ENCODE results near the gene ALDH1L1.

ALDH1L1 gene

DNA sequence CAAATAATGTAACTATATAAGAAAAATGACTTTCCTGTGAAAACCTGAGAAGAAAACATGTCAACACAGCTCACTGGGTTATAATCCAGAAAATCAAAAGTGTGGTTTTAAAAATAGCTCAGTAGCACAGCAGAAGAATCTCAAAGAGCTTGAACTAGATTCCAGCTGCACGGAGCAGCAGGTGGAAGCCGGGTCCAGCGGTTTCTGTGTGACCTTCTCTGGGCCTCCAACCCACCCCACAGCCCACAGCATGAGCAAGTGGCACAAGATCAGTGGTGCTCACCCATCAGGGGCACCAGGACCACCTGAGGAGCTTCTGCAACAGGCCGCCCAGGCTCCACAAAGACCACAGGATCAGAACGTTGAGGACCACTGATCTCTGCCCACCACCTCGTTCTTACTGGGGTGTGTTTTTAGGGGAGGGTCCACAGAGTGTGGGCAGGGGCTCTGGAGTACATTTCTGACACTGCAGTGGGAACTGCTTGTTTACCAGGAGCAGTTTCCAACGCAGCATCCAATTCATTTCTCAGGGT, 119.7 kb downstream of the ALDH1L1 start:
- Histone ChIP-seq H3K9me3 (ENCODE audit: control extremely low read depth in 1 of 5, control insufficient read depth in 4 of 5, insufficient read depth in 2 of 5, low read depth in 1 of 5, low read length in 4 of 5) (no peaks in the 10 kb centered on the region), H3K27ac (ENCODE audit: insufficient read depth in 1 of 2, low read depth in 1 of 2, low read length in 2 of 2, poor library complexity in 1 of 2, severe bottlenecking in 2 of 2) (no peak overlapping the region), H3K27me3 (replicated peaks in 2 of 5; ENCODE audit: control insufficient read depth in 4 of 5, insufficient read depth in 5 of 5, low read length in 4 of 5) (no peaks in the 10 kb centered on the region), H3K4me1 (ENCODE audit: control extremely low read depth in 1 of 4, control insufficient read depth in 4 of 4, insufficient read depth in 4 of 4, low read length in 3 of 4) (peaks cover 0 to 14% (median 9%) of the 10 kb centered on the region in 4 experiments), H3K36me3 (ENCODE audit: control insufficient read depth in 4 of 4, insufficient read depth in 4 of 4, low read length in 3 of 4) (peaks cover 0 to 9% (median 0%) of the 10 kb centered on the region in 4 experiments), H3K4me3 (ENCODE audit: control insufficient read depth in 1 of 7, extremely low read depth in 1 of 7, insufficient read depth in 4 of 7, low read depth in 2 of 7, low read length in 6 of 7) (no peak overlapping the region)
- 82% methylated on average over 3 of the region's 7 CpGs for whole genome bisulfite sequencing (ENCODE audit: insufficient coverage)
- ChIA-PET CTCF (interaction anchor here (1.0 kb wide), 1 partner anchor 8 kb away, joined by 3 read pairs; no protein-coding TSS in a partner anchor), POLR2A (no interaction called here)
- no peak for DNase-seq

DNA sequence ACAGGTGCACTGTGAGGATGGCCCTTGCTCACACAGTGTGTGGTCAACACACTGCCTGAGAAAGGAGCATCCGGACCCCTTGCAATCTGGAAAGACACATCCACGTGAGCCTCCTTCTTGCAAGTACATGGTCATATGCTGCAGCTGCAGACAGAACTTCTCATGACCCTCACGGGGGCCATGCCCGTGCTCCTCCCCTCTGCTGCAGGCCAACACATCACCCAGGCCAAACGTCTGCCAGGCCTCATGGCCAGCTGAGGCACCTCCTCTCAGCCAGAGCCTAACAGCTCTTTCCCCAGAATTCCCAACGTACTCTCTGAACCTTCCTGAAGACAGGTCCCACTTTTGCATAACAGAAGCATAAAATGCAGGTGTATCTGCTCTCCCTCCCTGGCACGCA, 121.7 kb downstream of the ALDH1L1 start:
- Histone ChIP-seq H3K27ac (ENCODE audit: insufficient read depth in 1 of 2, low read depth in 1 of 2, low read length in 2 of 2, poor library complexity in 1 of 2, severe bottlenecking in 2 of 2) (no peak overlapping the region), H3K36me3 (ENCODE audit: control insufficient read depth in 4 of 4, insufficient read depth in 4 of 4, low read length in 3 of 4) (peaks cover 0 to 9% (median 0%) of the 10 kb centered on the region in 4 experiments), H3K4me3 (ENCODE audit: control insufficient read depth in 1 of 7, extremely low read depth in 1 of 7, insufficient read depth in 4 of 7, low read depth in 2 of 7, low read length in 6 of 7) (no peak overlapping the region), H3K27me3 (replicated peaks in 2 of 5; ENCODE audit: control insufficient read depth in 4 of 5, insufficient read depth in 5 of 5, low read length in 4 of 5) (no peaks in the 10 kb centered on the region), H3K9me3 (ENCODE audit: control extremely low read depth in 1 of 5, control insufficient read depth in 4 of 5, insufficient read depth in 2 of 5, low read depth in 1 of 5, low read length in 4 of 5) (no peaks in the 10 kb centered on the region), H3K4me1 (ENCODE audit: control extremely low read depth in 1 of 4, control insufficient read depth in 4 of 4, insufficient read depth in 4 of 4, low read length in 3 of 4) (peaks cover 0 to 4% (median 1%) of the 10 kb centered on the region in 4 experiments)
- no peak for DNase-seq
- 89% methylated on average over 6 of the region's 7 CpGs for WGBS (ENCODE audit: insufficient coverage)
- POLR2A ChIA-PET: no interaction called here
- CTCF ChIA-PET: no interaction called here

DNA sequence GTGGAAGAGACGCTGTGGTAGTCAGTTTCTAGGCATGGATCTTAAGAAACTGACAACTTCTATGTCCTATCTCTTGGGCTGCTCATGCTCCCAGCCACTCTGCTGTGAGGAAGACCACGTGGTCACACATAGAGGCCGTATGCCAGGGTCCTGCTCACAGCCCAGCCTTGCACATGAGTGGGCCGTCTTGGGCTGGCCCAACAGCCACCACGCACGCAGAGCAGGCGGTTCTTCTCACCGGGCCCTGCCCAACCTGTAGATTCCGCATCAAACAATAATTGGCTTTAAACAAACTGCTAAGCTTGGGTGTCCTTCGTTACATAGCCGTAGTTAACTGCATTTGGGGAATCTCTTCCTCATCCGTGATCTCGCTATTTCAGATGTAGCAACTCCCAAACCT, 122.5 kb downstream of the ALDH1L1 start:
- DNase-seq: no peak
- no peaks in the 10 kb centered on the region for H3K27me3 ChIP-seq (replicated peaks in 2 of 5; ENCODE audit: control insufficient read depth in 4 of 5, insufficient read depth in 5 of 5, low read length in 4 of 5)
- H3K9me3 ChIP-seq (ENCODE audit: control extremely low read depth in 1 of 5, control insufficient read depth in 4 of 5, insufficient read depth in 2 of 5, low read depth in 1 of 5, low read length in 4 of 5): no peaks in the 10 kb centered on the region
- peaks cover 0 to 2% (median 1%) of the 10 kb centered on the region in 4 experiments for H3K4me1 ChIP-seq (ENCODE audit: control extremely low read depth in 1 of 4, control insufficient read depth in 4 of 4, insufficient read depth in 4 of 4, low read length in 3 of 4)
- no peak overlapping the region for H3K4me3 ChIP-seq (ENCODE audit: control insufficient read depth in 1 of 7, extremely low read depth in 1 of 7, insufficient read depth in 4 of 7, low read depth in 2 of 7, low read length in 6 of 7)
- 98% methylated on average over 12 of the region's 13 CpGs for WGBS (ENCODE audit: insufficient coverage)
- no peak overlapping the region for H3K27ac ChIP-seq (ENCODE audit: insufficient read depth in 1 of 2, low read depth in 1 of 2, low read length in 2 of 2, poor library complexity in 1 of 2, severe bottlenecking in 2 of 2)
- peaks cover 0 to 9% (median 0%) of the 10 kb centered on the region in 4 experiments for H3K36me3 ChIP-seq (ENCODE audit: control insufficient read depth in 4 of 4, insufficient read depth in 4 of 4, low read length in 3 of 4)
- CTCF ChIA-PET: no interaction called here
- POLR2A ChIA-PET: no interaction called here

DNA sequence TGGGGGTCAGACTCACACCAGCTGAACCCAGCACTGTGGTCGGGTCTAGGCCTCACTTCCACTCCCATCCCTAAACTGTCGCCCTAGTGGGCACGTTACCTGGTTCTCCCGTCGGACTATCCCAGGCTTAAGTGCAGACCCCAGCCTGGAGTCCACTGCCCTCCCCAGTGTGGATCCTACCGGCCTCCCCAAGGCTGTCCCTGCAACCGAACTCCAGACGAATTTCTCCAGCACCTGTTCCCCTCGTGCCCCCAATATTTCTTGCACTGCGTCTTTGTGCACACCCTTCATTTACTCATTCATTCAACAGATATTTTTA, 122.9 kb downstream of the ALDH1L1 start:
- Histone ChIP-seq H3K4me3 (ENCODE audit: control insufficient read depth in 1 of 7, extremely low read depth in 1 of 7, insufficient read depth in 4 of 7, low read depth in 2 of 7, low read length in 6 of 7) (no peak overlapping the region), H3K27me3 (replicated peaks in 2 of 5; ENCODE audit: control insufficient read depth in 4 of 5, insufficient read depth in 5 of 5, low read length in 4 of 5) (no peaks in the 10 kb centered on the region), H3K36me3 (ENCODE audit: control insufficient read depth in 4 of 4, insufficient read depth in 4 of 4, low read length in 3 of 4) (peaks cover 0 to 4% (median 0%) of the 10 kb centered on the region in 4 experiments), H3K9me3 (ENCODE audit: control extremely low read depth in 1 of 5, control insufficient read depth in 4 of 5, insufficient read depth in 2 of 5, low read depth in 1 of 5, low read length in 4 of 5) (no peaks in the 10 kb centered on the region), H3K4me1 (ENCODE audit: control extremely low read depth in 1 of 4, control insufficient read depth in 4 of 4, insufficient read depth in 4 of 4, low read length in 3 of 4) (peaks cover 0 to 7% (median 5%) of the 10 kb centered on the region in 4 experiments), H3K27ac (ENCODE audit: insufficient read depth in 1 of 2, low read depth in 1 of 2, low read length in 2 of 2, poor library complexity in 1 of 2, severe bottlenecking in 2 of 2) (no peak overlapping the region)
- no peak for DNase-seq
- ChIA-PET POLR2A (no interaction called here), CTCF (no interaction called here)
- 93% methylated on average over 6 of the region's 10 CpGs for WGBS (ENCODE audit: insufficient coverage)

DNA sequence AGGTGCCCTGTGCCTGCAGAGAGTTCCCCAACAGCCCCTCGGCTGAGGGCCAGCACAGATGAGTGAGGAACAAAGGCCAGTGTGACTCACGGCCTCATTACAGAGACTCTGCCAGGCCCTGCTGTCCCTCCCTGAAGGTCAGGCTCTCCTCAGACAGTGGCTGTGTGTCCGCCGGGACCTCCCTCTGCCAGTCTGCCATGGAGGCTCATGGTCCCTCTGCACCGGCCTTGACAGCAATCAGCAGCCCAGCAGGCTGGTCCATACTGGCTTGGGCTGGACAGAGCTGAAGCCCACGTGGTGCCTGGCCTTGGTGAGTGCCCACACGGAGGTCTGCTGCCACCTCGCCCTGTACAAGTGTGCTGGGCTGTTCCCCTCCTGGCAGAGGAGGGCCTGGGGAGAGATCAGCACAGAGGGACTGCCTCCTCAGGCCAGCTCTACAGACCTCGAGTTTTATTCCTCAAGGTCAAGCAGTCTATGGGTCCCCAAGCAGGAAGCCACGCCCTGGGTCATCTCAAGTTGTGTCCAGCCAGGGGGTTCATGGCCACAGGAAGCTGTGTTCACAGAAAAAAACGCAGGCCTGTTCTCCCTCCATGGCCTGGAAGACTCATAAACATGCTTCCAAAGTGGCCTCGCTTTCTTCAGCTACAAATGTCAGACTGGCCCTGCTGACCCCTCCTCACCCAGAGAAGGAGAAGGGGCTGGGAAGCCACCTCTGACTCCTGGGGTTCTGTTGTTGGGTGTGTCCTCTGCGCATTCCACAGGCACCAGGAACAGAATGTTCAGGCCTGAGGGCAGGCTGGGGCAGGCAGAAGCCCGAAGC, 123.5 kb downstream of the ALDH1L1 start:
- Histone ChIP-seq H3K4me1 (ENCODE audit: control extremely low read depth in 1 of 4, control insufficient read depth in 4 of 4, insufficient read depth in 4 of 4, low read length in 3 of 4) (peaks cover 0 to 13% (median 11%) of the 10 kb centered on the region in 4 experiments), H3K4me3 (ENCODE audit: control insufficient read depth in 1 of 7, extremely low read depth in 1 of 7, insufficient read depth in 4 of 7, low read depth in 2 of 7, low read length in 6 of 7) (no peak overlapping the region), H3K27ac (ENCODE audit: insufficient read depth in 1 of 2, low read depth in 1 of 2, low read length in 2 of 2, poor library complexity in 1 of 2, severe bottlenecking in 2 of 2) (no peak overlapping the region), H3K36me3 (ENCODE audit: control insufficient read depth in 4 of 4, insufficient read depth in 4 of 4, low read length in 3 of 4) (peaks cover 0 to 4% (median 0%) of the 10 kb centered on the region in 4 experiments), H3K27me3 (replicated peaks in 2 of 5; ENCODE audit: control insufficient read depth in 4 of 5, insufficient read depth in 5 of 5, low read length in 4 of 5) (no peaks in the 10 kb centered on the region), H3K9me3 (ENCODE audit: control extremely low read depth in 1 of 5, control insufficient read depth in 4 of 5, insufficient read depth in 2 of 5, low read depth in 1 of 5, low read length in 4 of 5) (no peaks in the 10 kb centered on the region)
- CTCF ChIA-PET: no interaction called here
- WGBS (ENCODE audit: insufficient coverage): 94% methylated on average over 14 of the region's 14 CpGs
- POLR2A ChIA-PET: no interaction called here
- DNase-seq: no peak

DNA sequence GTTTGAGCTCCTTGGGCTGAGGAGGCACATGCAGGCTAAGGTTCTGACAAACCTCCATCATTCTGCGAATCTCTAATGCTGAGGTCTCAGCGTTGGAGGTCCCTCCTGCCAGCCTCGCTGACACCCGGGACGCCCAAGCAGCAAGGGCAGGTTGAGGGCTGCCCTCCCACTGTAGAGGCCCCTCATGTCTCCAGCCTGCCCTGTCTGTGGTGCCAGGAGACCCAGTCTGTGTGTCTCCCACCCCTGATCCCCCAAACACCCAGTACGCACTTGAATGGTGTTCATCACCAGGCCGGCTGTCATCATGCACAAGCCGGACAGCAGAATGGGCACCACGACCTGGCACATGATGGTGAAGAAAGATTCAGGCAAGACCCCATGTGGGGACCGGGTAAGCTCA, 124.3 kb downstream of the ALDH1L1 start:
- ChIA-PET CTCF (no interaction called here), POLR2A (no interaction called here)
- Histone ChIP-seq H3K4me1 (ENCODE audit: control extremely low read depth in 1 of 4, control insufficient read depth in 4 of 4, insufficient read depth in 4 of 4, low read length in 3 of 4) (peaks cover 0 to 14% (median 11%) of the 10 kb centered on the region in 4 experiments), H3K36me3 (ENCODE audit: control insufficient read depth in 4 of 4, insufficient read depth in 4 of 4, low read length in 3 of 4) (peaks cover 0 to 4% (median 0%) of the 10 kb centered on the region in 4 experiments), H3K9me3 (ENCODE audit: control extremely low read depth in 1 of 5, control insufficient read depth in 4 of 5, insufficient read depth in 2 of 5, low read depth in 1 of 5, low read length in 4 of 5) (no peaks in the 10 kb centered on the region), H3K4me3 (ENCODE audit: control insufficient read depth in 1 of 7, extremely low read depth in 1 of 7, insufficient read depth in 4 of 7, low read depth in 2 of 7, low read length in 6 of 7) (no peak overlapping the region), H3K27me3 (replicated peaks in 2 of 5; ENCODE audit: control insufficient read depth in 4 of 5, insufficient read depth in 5 of 5, low read length in 4 of 5) (no peaks in the 10 kb centered on the region), H3K27ac (ENCODE audit: insufficient read depth in 1 of 2, low read depth in 1 of 2, low read length in 2 of 2, poor library complexity in 1 of 2, severe bottlenecking in 2 of 2) (no peak overlapping the region)
- DNase-seq: no peak
- 97% methylated on average over 10 of the region's 10 CpGs for WGBS (ENCODE audit: insufficient coverage)

DNA sequence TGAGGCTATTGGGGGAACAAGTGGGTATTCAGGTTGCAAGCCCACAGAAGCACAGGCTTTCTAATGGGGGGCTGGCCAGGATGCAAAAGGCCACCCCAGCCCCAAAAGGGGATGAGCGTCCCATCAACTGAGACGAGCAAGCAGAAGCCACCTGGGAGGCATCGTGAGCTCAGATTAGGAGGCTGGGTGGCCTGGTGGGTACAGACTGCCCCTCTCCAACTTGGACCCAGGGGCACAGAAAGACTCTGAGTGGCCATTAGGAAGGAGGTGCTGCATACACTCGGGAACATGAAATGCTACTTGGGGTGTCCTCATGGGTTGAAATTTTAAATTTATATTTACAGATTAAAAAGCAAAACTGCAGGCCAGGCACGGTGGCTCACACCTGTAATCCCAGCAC, 125.5 kb downstream of the ALDH1L1 start:
- ChIA-PET POLR2A (no interaction called here), CTCF (no interaction called here)
- Histone ChIP-seq H3K36me3 (ENCODE audit: control insufficient read depth in 4 of 4, insufficient read depth in 4 of 4, low read length in 3 of 4) (peaks cover 0 to 11% (median 2%) of the 10 kb centered on the region in 4 experiments), H3K27ac (ENCODE audit: insufficient read depth in 1 of 2, low read depth in 1 of 2, low read length in 2 of 2, poor library complexity in 1 of 2, severe bottlenecking in 2 of 2) (no peak overlapping the region), H3K4me3 (ENCODE audit: control insufficient read depth in 1 of 7, extremely low read depth in 1 of 7, insufficient read depth in 4 of 7, low read depth in 2 of 7, low read length in 6 of 7) (no peak overlapping the region), H3K27me3 (replicated peaks in 2 of 5; ENCODE audit: control insufficient read depth in 4 of 5, insufficient read depth in 5 of 5, low read length in 4 of 5) (no peaks in the 10 kb centered on the region), H3K4me1 (ENCODE audit: control extremely low read depth in 1 of 4, control insufficient read depth in 4 of 4, insufficient read depth in 4 of 4, low read length in 3 of 4) (peaks cover 0 to 14% (median 11%) of the 10 kb centered on the region in 4 experiments), H3K9me3 (ENCODE audit: control extremely low read depth in 1 of 5, control insufficient read depth in 4 of 5, insufficient read depth in 2 of 5, low read depth in 1 of 5, low read length in 4 of 5) (no peaks in the 10 kb centered on the region)
- WGBS (ENCODE audit: insufficient coverage): 100% methylated on average over 4 of the region's 5 CpGs
- DNase-seq: no peak
